ENCODE data around the gene MGLL.
A peak's percentile ranks its signal among the peaks of the same experiment; 100 is the strongest.

Gene MGLL

GRCh38 chr3:127789990-127790881 is 32.1 kb downstream of the MGLL start:
- no peak for DNase-seq (ENCODE audit: low spot score)

DNA sequence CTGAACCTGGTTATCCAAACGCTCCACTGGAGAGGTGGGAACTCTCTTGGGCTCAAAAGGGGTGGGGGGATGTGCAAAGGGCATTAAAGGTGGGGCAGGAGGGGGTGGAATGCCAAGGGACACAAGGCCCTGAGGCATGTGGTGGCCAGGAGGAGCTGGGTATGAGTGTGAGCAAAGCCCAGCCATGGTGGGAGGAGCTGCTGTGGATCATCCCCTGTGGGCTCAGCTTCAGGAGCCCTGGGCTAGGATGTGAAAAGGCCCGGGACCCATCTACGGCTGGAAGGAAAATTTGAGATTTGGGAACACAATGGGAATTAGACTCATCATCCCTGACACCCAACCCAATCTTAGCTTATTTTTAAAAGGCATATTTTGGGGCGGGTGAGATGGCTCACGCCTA is 33.3 kb downstream of the MGLL start:
- DNase-seq (ENCODE audit: low spot score) = no peak

- no peak for DNase-seq (ENCODE audit: low spot score)
Measured at GRCh38 chr3:127788451-127788909, 33.8 kb downstream of the MGLL start.

DNA sequence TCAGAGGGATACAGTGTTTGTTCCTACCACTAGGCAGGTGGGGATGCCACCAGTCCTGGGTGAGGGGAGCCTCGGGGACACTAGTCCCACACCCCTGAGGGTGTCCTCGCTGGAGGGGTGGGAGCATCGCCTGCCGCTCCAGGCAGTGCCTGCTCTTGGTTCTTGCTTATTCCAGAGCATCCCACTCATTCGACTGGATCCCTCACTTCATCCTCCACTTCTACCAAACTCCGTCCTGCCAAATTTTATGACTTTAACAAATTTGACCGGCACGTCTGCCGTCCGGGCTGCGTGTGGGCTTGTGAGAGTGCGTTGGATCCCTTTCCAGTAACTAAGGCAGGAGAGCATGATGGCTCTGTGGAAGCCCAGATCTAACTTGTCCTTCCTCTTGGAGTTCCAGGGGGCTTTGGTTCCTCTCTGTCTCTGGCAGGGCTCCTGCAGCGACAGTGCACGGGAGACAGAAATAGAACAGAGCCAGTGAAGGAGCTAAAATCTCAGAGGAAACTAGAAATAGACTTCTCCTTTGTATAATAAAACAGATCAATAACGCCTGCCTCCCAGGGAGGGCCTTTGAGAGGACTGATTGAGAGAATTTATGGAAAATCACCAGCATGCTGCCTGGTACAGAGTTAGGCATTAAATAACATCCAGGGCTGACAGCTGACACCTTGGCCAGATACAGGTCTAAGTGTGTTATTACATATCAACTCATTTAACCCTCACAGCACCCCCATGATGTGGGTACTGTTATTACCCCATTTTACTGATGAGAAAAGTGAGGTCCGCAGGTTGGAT is 34.5 kb downstream of the MGLL start:
- no peak for DNase-seq (ENCODE audit: low spot score)

GRCh38 chr3:127787071-127787490 is 35.2 kb downstream of the MGLL start:
- DNase-seq (ENCODE audit: low spot score) = peak; percentile 61

DNA sequence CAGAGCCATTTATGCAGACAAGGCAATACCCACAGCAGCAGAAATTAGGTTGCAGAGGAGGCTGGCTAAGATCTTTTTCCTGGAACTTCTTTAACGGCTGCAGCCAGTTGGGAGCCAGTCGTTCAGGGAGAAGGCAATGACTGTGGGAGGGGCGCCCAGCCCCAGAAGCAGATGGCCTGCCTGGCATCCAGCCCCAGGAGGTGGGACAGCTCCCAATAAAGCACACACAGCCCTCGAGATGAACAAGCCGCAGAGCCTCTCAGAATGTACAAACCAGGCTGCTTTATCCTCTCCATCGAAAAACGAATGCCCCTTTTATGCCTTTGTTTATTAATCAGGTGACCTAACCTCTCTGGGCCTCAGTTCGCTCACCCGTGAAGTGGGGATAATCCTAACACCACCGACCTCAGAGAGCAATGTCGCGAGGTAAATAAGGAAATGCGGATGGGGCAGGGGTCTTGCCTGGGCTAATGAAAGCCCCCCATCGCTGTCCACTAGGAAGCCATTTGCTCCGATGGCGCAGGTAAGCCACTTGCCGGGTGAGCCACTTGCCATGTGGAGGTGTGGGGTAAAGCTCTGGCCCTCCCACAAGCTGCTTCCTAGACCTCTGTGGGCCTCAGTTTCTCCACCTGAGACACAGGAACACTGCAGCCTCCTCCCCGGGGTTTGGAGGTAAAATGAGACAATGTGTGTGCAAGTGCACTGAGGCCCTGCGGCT is 35.8 kb downstream of the MGLL start:
- peak; percentile 88 for DNase-seq (ENCODE audit: low spot score)

DNA sequence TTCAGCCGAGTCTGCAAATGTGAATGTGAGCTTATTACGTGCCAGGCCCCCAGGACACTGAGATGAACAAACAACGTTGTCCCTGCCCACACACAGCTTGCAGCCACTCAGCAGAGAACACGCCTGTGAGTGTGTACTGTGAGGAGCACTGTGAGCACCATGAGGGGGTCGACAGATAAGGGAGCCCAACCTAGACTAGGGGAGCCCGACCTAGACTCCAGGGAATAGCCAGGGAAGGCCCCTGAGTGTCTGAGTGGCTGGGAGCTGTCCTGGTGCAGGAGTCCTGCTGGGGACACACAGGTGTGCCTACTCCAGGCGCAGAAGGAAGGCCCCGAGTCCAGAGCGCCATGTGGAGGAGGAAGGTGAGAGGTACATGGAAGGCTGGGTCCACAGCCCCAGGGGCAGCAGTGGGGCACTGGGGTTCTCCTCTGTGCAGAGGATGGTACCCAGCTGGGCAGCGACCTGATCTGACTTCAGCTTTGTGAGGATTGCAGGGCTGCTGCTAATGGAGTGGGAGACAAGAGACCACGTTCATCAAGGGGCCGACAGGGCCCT is 36.5 kb downstream of the MGLL start:
- DNase-seq (ENCODE audit: low spot score) = no peak

DNA sequence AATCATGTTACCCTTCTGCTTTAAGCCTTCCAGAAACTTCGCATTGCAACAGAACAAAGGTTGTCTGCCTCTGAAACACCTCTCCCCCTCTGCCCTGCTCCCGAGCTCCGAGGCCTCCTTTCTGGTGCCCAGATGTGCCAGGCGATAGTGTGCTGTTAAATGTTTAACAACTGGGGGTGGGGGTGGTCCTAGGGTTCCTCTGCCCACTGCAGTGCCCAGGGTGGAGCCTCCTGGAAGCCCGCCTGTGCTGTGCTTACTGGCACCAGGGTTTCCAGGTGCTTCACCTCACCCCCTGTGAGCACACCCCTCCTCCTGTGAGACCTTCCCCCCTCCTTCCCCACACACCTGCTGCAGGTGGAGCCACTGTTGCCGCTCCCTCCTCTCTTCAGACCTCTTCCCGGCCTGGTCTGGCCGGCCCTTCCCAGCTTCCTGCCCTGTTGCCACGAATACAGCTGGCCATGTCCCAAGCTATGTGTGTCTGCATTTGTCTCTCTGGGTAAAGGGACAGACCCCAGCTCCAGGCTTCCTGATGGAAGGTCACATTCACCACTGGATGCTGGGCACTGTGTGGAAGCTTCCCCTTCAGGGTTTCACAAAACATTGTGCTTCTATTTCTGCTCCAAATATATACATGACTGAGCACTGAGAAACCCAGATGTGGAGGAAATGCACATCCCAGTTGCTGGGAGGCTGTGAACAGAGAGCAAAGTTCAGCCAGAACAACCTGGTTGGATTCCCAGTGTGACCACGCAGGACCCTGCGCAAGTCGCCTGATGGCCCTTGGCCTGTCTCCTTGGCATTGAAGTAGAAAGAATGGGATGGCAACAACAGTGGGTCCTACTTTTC is 37.2 kb downstream of the MGLL start:
- DNase-seq (ENCODE audit: low spot score) = no peak

DNA sequence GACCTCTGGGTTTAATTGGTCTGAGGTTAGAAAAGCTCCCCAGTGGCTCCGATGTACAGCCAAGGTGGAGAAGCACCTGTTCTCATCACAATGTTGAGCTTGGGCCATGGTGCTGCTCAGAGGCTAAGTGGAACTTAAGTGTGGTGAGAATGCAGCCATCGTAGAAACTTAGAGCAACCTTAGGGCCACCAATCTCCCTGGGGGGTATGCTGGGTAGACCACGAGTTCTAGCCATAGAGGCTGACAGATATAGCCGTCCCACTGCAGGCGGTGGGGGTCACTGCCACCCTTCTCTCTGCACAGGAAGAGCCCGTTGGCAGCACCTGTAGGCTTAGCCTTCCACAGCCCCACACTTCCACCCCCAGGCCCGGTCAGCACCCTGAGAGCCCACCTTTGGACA is 38.0 kb downstream of the MGLL start:
- no peak for DNase-seq (ENCODE audit: low spot score)

DNA sequence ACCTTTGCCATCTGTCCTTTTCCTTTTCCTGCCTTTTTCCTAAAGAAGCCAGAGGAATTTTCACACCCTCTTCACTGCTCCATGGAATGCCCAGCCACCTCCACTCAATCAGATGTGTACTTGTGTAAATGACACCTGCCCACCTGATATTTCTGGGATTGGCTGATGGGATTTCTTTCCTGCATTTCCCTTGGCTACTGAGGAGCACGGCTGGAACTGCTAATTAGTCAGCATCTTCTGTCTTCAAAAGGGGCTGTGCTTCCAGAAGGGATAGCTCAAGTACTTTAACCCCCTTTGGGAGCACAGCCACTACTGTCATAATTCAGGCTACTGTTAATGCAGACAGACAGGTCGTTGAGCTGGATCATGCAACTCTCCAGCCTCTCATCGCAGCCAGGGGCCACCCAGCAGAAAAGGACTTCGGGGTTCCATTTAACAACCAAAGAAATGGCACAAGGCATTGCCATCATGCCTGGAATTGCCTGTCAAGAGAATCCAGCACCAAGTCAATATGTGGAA is 38.6 kb downstream of the MGLL start:
- DNase-seq (ENCODE audit: low spot score) = no peak

- DNase-seq (ENCODE audit: low spot score) = no peak
Measured at GRCh38 chr3:127783166-127783565, 39.1 kb downstream of the MGLL start.

- DNase-seq (ENCODE audit: low spot score) = no peak
Measured at GRCh38 chr3:127781411-127782001, 40.8 kb downstream of the MGLL start.

DNA sequence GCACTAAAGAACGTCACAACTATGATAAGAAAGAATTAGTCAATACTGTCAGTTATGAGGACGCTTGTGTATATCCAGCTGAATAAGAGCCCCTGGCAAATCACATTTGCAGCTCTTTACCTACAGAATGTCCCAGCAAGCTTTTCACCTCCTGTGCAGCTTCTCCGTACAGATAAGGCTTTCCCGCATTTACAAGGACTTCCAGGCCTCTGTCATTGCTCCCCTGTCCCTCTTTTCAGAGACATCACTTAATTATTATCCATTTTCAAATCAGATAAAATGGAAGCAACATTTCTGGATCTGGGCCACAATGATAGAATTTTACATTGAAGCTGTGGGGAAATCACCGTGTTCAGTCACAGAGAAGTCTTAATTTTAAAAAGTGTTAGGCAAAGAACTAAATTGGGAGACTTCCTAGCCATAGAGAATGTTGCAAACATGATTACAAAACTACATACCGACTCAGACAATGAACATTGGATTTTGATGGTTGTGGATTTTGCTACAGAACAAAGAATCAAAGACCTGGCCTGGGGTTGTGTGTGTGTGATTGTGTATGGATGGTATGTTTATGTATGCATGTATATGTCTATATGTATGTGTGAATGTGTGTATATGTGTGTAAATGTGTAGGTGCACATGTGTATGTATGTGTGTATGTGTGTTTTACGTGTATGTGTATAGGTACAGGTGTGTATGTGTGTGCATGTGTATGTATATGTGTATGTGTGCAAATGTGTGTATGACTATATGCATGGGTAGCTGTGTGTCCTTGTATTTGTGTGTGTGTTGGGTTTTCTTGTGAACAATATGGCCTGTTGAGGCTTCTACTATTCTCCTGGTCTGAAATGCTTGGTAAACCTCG is 41.5 kb downstream of the MGLL start:
- no peak for DNase-seq (ENCODE audit: low spot score)

- DNase-seq (ENCODE audit: low spot score) = no peak
Measured at GRCh38 chr3:127779747-127780146, 42.6 kb downstream of the MGLL start.

GRCh38 chr3:127777921-127778656 is 44.2 kb downstream of the MGLL start:
- DNase-seq (ENCODE audit: low spot score) = no peak

- no peak for DNase-seq (ENCODE audit: low spot score)
Measured at GRCh38 chr3:127777332-127777731, 45.0 kb downstream of the MGLL start.

- DNase-seq (ENCODE audit: low spot score) = no peak
Measured at GRCh38 chr3:127776347-127776746, 46.0 kb downstream of the MGLL start.

- DNase-seq (ENCODE audit: low spot score) = no peak
Measured at GRCh38 chr3:127775398-127776109, 46.8 kb downstream of the MGLL start.

Data from Ammon's horn (tissue), 1 donor.